SJSA1 (cell line): ENCODE results near the gene RNASEH1. TPM values are rescaled to one million over a fixed set of nuclear protein-coding genes. Genes with fewer than 3 reads are reported as not detected.
A peak's percentile ranks its signal among the peaks of the same experiment; 100 is the strongest.

Experiments
- DNase-seq, 2 experiments: peaks; one replicate each; pipeline ENCODE4 v3.0.0-alpha.2; 2015 to 2020; ENCODE audit warnings: low spot score in 2 of 2, low read depth in 1 of 2
- H3K27ac ChIP-seq: fragments of 250-450 bp; sonication (Bioruptor Pico); 2 replicates; pipeline ENCODE4 v1.5.1; 2020; ENCODE audit warnings: mild to moderate bottlenecking, moderate library complexity
- H3K27me3 ChIP-seq: fragments of 250-450 bp; sonication (Bioruptor Pico); replicated peaks from 2 replicates; pipeline ENCODE4 v1.5.1; 2020; ENCODE audit warnings: mild to moderate bottlenecking, moderate library complexity
- H3K36me3 ChIP-seq: fragments of 250-450 bp; sonication (Bioruptor Pico); 2 replicates; pipeline ENCODE4 v1.5.1; 2020; ENCODE audit warnings: mild to moderate bottlenecking
- H3K4me1 ChIP-seq: fragments of 250-450 bp; sonication (Bioruptor Pico); replicated peaks from 2 replicates; pipeline ENCODE4 v1.6.1; 2021; ENCODE audit warnings: mild to moderate bottlenecking
- H3K4me3 ChIP-seq: fragments of 250-450 bp; sonication (Bioruptor Pico); 2 replicates; pipeline ENCODE4 v1.5.1; 2020; ENCODE audit warnings: mild to moderate bottlenecking
- H3K9me3 ChIP-seq: fragments of 250-450 bp; sonication (Bioruptor Pico); replicated peaks from 2 replicates; pipeline ENCODE4 v1.5.1; 2020; ENCODE audit warnings: mild to moderate bottlenecking
- total RNA-seq: library from RNA; depleted of rRNA; stranded (reverse); fragments of >200 nt; shearing (Covaris generic); gene quantifications from 2 replicates; pipeline ENCODE4 v1.2.3, GENCODE V29; 2014; rRNA removed

Gene RNASEH1, protein sequence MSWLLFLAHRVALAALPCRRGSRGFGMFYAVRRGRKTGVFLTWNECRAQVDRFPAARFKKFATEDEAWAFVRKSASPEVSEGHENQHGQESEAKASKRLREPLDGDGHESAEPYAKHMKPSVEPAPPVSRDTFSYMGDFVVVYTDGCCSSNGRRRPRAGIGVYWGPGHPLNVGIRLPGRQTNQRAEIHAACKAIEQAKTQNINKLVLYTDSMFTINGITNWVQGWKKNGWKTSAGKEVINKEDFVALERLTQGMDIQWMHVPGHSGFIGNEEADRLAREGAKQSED
- 53.0 and 57.8 TPM in 2 replicates for total RNA-seq

DNA sequence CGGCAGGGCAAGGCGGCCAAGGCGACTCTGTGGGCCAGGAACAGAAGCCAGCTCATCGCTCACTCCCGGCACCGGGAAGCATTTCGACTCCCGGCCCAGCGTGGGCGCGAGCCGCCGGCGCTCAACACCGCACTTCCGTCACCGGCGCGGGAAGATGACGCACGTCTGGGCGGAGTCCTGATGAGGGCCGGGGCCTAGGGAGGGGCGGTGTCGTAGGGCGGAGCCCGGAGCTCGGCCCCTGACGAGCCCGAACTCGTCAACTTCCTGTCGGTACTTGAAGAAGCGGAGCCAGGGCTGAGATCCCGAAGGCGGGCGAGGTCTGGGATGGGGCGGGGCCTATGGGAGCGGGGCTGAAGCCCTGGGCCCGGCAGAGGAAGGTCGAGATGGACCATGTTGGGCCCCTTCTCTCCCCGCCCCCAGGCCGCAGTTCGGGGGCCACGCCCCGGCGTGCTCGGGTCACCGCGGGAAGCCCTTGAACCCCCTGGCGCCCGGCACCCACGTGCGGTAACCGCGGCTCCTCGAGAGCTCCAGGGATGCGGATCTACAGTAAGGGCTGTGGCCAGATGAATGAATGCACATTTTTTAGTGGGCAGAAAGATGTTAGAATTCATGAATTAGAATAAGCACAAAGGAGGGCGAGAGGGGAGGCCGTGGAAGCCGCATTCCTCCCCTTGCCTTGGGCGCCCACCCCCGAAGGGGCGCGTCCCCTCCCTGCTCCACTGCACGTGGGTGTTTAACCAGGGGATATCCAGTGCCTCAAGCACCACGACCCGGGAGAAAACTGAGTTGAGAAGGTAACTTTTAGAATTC lies at the start of gene RNASEH1:
Gene RNASEH1, minus strand, starts transcription at position 129 of the 810 bp plus-strand sequence. Its CDS starts 73 bp downstream, at position 56.
- peaks cover 41% of the 10 kb centered on the region for H3K36me3 ChIP-seq
- peak; percentile 98 to 99 for DNase-seq
- peaks cover 13% of the 10 kb centered on the region for H3K4me1 ChIP-seq
- H3K27me3 ChIP-seq = no peaks in the 10 kb centered on the region
- peak within 1 kb of the TSS; percentile 89 for H3K4me3 ChIP-seq
- H3K9me3 ChIP-seq = no peaks in the 10 kb centered on the region
- peak within 1 kb of the TSS; percentile 84 for H3K27ac ChIP-seq

DNA sequence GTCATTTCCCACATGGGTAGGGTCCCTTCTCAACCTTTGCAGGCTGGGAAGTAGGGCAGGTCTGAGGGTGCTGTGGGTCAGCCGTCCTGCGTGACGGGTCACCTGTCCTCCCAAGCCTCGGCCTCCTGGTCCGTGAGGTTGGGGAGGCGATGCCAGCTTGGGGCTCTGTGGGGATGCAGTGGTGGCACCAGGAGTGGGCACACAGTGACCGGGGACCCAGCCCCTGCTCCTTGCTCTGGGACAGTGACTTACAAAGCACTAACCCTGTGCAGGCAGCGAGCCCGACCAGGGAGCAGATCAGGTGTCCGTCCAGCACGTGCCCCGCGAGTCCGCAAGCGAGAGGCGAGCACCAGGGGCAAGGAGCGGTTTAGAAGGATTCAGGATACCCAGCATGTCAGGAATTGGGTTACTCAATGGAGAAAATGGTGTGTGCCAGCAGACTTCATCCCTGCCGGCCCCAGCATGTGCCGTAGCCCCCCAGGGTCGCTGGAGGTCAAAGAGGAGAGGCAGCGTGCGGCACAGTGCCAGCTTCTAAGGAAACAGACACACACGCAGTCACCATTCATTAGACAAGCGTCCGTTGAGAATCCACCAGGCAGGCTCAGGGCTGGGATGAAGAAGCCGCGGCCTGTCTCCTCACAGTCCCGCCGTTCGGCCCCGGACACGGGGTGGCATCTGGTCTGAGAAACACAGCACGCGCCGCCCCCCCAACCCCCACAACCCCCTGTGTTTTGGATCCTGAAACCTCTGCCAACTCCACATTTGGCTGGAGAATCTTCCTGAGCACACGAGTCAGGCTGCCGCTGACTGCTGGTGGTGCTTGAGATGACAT lies 48.5 kb upstream of the RNASEH1 start:
- Histone ChIP-seq H3K27me3 (no peaks in the 10 kb centered on the region), H3K4me1 (no peaks in the 10 kb centered on the region), H3K36me3 (no peaks in the 10 kb centered on the region), H3K4me3 (no peak overlapping the region), H3K9me3 (no peaks in the 10 kb centered on the region), H3K27ac (no peak overlapping the region)
- no peak for DNase-seq

DNA sequence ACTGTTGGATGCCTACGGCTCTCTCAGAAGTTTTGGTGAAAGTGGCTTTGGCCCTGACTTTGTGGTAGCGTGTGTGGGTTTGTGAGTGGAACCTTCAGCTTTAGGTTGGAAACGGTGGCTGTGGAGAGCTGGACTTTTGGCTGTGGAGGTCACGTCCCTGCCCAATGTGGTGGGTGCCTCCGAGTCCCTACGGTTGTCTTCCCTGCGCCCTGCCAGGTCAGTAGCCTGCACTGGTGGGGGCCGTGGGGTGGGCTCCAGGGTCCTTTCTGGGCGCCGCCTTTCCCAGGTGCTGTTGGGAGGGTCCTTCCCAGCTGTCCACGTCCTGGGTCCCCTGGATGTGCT lies 47.9 kb upstream of the RNASEH1 start:
- Histone ChIP-seq H3K9me3 (no peaks in the 10 kb centered on the region), H3K27ac (no peak overlapping the region), H3K4me3 (no peak overlapping the region), H3K4me1 (no peaks in the 10 kb centered on the region), H3K36me3 (no peaks in the 10 kb centered on the region), H3K27me3 (no peaks in the 10 kb centered on the region)
- DNase-seq = no peak

DNA sequence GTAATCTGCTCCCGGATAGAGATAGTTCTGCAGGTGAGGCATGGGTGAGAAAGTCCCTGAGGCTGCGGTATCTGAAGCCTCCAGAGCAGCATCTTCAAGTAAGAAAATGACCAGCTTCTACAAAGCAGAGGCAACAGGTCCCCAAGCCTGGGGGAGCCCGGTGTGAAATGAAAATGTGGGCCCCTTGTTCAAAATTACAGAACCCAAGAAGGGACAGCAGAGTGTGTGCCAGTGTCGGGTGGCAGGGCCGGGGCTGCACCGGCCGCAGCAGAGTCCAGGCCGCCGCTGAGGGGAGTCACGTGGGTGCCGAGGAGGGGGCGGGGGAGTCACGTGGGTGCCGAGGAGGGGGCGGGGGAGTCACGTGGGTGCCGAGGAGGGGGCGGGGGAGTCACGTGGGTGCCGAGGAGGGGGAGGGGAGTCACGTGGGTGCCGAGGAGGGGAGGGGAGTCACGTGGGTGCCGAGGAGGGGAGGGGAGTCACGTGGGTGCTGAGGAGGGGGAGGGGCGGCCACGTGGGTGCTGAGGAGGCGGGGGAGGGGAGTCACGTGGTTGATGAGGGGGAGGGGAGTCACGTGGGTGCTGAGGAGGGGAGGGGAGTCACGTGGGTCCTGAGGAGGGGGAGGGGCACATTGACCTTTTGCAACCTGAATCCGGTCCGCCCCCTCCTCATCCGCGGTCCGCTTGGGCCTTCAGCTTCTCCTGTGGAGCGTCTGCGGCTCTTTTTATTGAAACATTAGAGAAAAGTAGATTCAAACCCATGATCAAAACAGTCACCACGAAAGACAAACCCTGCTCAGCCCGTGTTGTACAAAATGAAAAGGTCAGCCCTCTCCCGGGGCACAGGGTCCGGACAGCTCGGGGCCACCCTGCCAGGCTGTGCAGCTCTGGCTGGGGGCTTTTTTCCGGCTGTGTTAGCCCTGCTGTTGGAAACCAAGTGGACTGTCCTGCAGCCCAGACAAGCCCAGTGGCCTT lies 47.1 kb upstream of the RNASEH1 start:
- Histone ChIP-seq H3K9me3 (no peaks in the 10 kb centered on the region), H3K27me3 (no peaks in the 10 kb centered on the region), H3K4me1 (no peaks in the 10 kb centered on the region), H3K36me3 (no peaks in the 10 kb centered on the region), H3K27ac (no peak overlapping the region), H3K4me3 (no peak overlapping the region)
- DNase-seq = no peak

DNA sequence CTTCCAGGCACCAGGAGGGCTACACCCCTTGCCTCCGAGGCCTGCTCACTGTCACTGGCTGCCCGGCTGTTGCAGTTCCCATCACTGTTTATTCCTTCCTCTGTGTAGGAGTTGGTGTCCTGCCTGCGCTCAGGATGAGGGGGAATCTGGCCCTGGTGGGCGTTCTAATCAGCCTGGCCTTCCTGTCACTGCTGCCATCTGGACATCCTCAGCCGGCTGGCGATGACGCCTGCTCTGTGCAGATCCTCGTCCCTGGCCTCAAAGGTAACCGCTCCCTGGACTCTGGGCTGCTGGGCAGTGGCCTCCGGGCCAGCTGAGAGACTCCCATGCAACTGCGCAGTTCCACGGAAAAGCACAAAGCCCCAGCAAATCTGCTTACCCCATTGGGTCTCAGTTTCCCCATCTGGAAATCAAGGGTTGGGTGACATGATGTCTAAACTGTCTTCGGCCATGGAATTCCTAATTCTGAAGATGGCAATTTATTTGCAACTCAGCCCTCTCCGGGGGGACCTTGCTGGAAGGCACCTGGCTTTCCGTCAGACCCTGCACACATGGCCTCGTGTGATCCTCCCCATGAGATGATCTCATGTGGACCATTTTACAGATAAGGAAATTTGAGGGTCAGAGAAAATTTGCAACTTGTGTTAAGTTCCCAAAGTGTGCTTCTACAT lies 46.2 kb upstream of the RNASEH1 start:
- Histone ChIP-seq H3K36me3 (no peaks in the 10 kb centered on the region), H3K27ac (no peak overlapping the region), H3K4me3 (no peak overlapping the region), H3K4me1 (no peaks in the 10 kb centered on the region), H3K27me3 (no peaks in the 10 kb centered on the region), H3K9me3 (no peaks in the 10 kb centered on the region)
- DNase-seq = no peak

DNA sequence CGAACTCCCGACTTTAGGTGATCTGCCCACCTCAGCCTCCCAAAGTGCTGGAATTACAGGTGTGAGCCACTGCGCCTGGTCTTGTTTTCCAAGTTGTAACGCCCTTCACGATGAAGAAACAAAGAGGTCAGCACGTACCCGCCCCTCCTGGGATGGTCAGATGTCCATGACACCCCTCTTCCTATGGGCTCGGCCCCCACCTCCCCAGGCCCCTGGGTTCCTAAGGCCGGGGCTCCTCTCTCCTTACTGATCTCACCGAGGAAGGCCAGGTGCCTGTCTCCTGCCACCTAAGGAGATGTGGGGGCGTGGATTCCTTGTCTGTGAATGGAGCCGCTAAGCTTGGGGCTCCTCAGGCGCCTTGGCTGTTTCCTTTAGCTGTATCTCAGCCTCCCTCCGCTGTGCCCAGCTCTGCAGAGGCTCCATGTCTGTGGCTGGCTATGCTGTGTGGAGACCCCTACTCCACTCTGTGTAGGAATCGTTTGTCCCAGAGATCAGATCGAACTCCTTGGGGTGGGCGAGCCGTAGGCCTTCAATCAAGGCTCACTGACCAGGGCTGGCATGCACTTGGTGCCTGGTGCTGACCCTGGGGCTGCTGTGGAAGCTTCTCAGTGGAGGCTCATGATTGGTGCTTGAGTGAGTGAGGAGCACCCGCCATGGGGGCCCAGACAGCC lies 45.5 kb upstream of the RNASEH1 start:
- no peak for DNase-seq
- no peaks in the 10 kb centered on the region for H3K27me3 ChIP-seq
- no peak overlapping the region for H3K4me3 ChIP-seq
- no peaks in the 10 kb centered on the region for H3K4me1 ChIP-seq
- no peak overlapping the region for H3K27ac ChIP-seq
- H3K36me3 ChIP-seq = no peaks in the 10 kb centered on the region
- H3K9me3 ChIP-seq = no peaks in the 10 kb centered on the region

DNA sequence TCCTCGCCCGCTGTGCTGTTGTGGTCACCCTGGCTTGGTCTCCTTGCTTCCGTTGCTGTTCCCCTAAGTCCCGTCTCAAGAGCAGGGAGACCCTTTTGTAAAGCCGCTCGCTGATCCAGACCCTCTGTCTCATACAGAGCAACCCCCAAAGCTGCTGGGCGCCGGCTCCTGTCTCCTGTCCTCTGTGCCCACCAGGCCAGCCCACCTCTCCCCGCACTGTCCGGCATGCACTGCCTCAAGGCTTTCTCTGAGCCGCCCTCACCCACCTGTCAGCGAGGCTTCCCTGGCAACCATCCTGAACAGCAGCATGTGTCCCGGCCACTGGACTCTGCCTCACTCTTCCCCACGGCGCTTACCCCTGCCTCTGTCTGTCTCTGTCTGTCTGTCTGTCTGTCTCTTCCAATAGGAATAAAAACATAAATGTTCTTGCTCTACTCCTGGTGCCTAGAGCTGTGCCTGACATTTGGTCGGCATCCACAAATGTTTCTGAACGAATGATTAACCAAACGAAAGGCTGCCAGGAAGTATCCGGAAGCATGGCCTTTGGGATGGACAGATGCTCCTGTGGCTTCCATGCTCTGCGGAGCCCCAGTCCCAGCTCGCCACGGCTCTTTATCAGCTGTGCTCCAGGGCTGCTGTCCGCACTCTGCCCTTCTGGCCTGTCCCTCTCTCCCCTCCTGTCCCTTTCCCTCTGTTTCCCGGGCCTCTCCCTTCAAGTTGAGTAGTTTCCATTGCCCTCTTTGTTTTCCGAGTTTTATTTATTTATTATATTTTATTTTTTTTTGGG lies 44.6 kb upstream of the RNASEH1 start:
- no peak for DNase-seq
- no peaks in the 10 kb centered on the region for H3K9me3 ChIP-seq
- H3K36me3 ChIP-seq = no peaks in the 10 kb centered on the region
- no peak overlapping the region for H3K4me3 ChIP-seq
- H3K4me1 ChIP-seq = no peaks in the 10 kb centered on the region
- H3K27ac ChIP-seq = no peak overlapping the region
- no peaks in the 10 kb centered on the region for H3K27me3 ChIP-seq

DNA sequence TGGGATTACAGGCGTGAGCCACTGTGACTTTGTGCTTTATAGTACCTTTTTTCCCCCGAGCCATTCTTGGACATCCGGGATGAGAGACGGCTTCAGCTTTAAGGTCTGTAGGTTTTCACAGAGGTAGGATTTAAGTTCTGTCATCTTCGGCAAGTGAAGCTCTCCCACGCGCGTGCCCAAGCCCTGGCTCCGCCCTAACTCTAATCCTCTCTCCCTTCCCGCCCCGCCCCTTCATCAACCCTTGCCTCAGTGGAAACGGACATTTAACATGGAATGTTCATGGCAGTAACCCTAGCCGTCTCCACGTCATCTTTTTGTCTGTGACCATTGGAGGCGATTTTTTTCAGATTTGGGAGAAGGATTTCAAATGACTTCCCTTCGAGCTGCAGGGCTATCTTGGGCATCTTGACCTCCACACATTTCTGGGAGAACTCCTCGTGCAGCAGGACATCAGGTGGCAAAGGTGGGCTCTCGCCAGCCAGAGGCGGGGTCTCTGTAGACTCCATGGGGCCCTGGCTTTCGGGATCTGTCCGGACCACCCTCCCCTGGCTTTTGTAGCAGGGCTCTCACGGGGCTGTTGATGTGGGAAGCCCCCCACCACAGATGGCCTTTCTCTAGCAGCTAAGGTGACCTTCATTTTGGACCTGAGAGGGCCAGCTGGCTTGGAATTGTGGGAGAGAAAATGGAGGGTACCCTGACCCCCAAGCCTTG lies 43.6 kb upstream of the RNASEH1 start:
- no peak overlapping the region for H3K27ac ChIP-seq
- no peaks in the 10 kb centered on the region for H3K9me3 ChIP-seq
- H3K4me1 ChIP-seq = no peaks in the 10 kb centered on the region
- no peaks in the 10 kb centered on the region for H3K27me3 ChIP-seq
- no peaks in the 10 kb centered on the region for H3K36me3 ChIP-seq
- H3K4me3 ChIP-seq = no peak overlapping the region
- no peak for DNase-seq

DNA sequence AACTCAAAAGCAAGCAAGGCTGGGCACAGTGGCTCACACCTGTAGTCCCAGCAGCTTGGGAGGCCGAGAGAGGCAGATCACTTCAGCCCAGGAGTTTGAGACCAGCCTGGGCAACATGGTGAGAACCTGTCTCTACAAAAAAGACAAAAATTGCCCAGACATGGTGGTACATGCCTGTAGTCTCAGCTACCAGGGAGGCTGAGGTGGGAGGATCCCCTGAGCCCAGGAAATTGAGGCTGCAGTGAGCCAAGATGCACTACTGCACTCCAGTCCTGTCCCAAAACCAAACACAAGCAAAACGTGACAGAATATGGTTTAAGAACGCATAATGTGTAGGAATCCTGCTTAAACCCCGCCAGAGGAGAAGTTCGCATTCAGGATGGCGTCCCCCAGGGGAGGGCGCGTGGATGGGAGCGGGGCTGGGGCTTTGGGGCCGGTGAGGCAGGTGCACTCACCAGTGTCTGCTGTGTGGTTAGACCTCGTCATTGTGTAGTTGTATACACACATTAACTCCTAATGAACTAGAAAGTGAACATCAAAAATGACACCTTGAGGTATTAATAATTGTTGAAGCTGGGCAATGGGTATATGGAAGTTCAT lies 42.2 kb upstream of the RNASEH1 start:
- Histone ChIP-seq H3K27ac (no peak overlapping the region), H3K4me1 (no peaks in the 10 kb centered on the region), H3K4me3 (no peak overlapping the region), H3K36me3 (no peaks in the 10 kb centered on the region), H3K27me3 (no peaks in the 10 kb centered on the region), H3K9me3 (no peaks in the 10 kb centered on the region)
- DNase-seq = no peak

DNA sequence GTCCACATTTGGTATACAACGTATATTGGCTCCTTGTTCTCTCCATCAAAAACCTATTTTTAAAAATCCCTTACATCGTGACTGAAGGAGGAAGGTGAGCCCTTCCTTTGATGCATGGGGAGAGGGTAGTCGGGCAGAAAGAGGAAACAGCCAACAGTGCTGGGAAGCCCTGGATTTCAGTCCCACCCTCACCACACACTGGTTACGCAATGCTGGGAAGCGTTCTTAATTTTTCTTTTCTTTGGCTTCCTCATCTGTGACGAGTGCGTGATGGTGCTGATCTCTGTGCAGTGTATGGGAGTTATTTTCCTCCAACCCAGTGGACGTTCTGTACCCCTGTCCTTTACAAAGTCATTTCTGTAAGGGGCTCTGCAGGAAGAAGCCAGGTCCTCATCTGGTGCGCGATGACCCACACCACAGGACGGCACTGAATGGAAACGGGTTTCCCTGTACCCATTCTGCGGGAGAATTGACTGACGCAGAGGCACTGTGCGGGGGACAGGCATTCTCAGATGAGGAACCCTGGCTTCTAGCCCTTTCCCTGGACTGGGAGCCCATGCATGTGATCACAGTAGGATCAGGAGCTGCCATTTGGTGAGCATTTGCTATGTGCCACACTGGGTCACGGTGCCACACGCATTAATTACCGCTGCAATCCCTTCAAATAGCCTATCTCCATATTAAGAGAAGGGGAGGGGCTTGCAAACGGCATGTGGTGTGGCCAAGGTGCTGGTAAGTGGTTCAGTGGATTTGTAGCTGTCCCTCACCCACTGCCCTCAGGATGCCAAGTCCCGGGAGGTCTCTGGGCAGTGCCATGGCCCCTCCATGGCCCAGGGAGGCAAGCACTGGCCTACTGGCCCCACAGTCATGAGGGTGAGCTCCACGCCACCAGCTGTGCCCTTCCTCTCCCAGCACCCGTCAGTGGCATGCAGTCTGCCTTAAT lies 41.0 kb upstream of the RNASEH1 start:
- no peak for DNase-seq
- Histone ChIP-seq H3K9me3 (no peaks in the 10 kb centered on the region), H3K27ac (no peak overlapping the region), H3K36me3 (no peaks in the 10 kb centered on the region), H3K4me1 (no peaks in the 10 kb centered on the region), H3K4me3 (no peak overlapping the region), H3K27me3 (no peaks in the 10 kb centered on the region)
